Endothelial cell of umbilical vein (primary cell): Measurements from ENCODE around the gene ODF2L. TPM values are rescaled to one million over a fixed set of nuclear protein-coding genes. Genes with fewer than 3 reads are reported as not detected.

ENCODE experiments used
- BruUV-seq: library from RNA; stranded (reverse); fragments of 400-500 nt; replicated peaks from 2 replicates; lab custom pipeline; 2021; lab: Mats Ljungman, UMichigan
- CTCF ChIA-PET: fragments of 300-600, 350-600 bp; sonication (Branson Sonifier 250); formaldehyde crosslinking; loops from one replicate; lab custom pipeline; 2021; ENCODE audit warnings: antibody characterized with exemption, inconsistent platforms; lab: Charles Lee
- POLR2A ChIA-PET: fragments of 300-600, 350-600 bp; sonication (Branson Sonifier 250); formaldehyde crosslinking; loops from one replicate; lab custom pipeline; 2021; ENCODE audit warnings: antibody characterized with exemption, inconsistent platforms; lab: Charles Lee
- DNase-seq: peaks from one replicate; pipeline ENCODE4 v3.0.0-alpha.2; 2011; ENCODE audit warnings: low read depth, low spot score
- FAIRE-seq: peaks from 2 replicates; lab custom pipeline; 2011; peaks lifted over from hg19 to GRCh38; lab: Jason Lieb, UNC
- H2AFZ ChIP-seq: 2 replicates; pipeline ENCODE4 v1.6.0; 2012; ENCODE audit warnings: low read depth, low read length, control low read depth, inconsistent platforms
- H3K27ac ChIP-seq: 2 replicates; pipeline ENCODE4 v1.5.1; 2011; ENCODE audit warnings: low read depth, mild to moderate bottlenecking, control low read depth, low read length, moderate library complexity; ENCODE audit not compliant: insufficient read depth
- H3K27me3 ChIP-seq, 2 experiments: 2 replicates each; pipeline versions ENCODE4 v1.6.0 to v1.6.1; 2011; ENCODE audit warnings: low read length in 2 of 2, mixed read lengths in 1 of 2; ENCODE audit not compliant: control insufficient read depth in 2 of 2, insufficient read depth in 2 of 2
- H3K36me3 ChIP-seq, 2 experiments: 2 replicates in 1 of 2; 3 replicates in 1 of 2; pipeline ENCODE4 v1.5.1; 2011; ENCODE audit warnings: low read length in 2 of 2, mild to moderate bottlenecking in 1 of 2, moderate library complexity in 1 of 2; ENCODE audit not compliant: control insufficient read depth in 2 of 2, insufficient read depth in 2 of 2; ENCODE audit errors: extremely low read depth in 1 of 2
- H3K4me1 ChIP-seq: 3 replicates; pipeline ENCODE4 v1.5.1; 2011; ENCODE audit warnings: mild to moderate bottlenecking, low read length; ENCODE audit not compliant: control insufficient read depth, insufficient read depth; ENCODE audit errors: extremely low read depth
- H3K4me2 ChIP-seq: 2 replicates; pipeline ENCODE4 v1.6.1; 2011; ENCODE audit warnings: low read length, control low read depth, mixed read lengths; ENCODE audit not compliant: insufficient read depth
- H3K4me3 ChIP-seq, 3 experiments: fragments of 200-600 bp in 1 of 3; sonication (generic), shearing (Covaris generic) in 1 of 3; replicated peaks in 1 of 3; 2 replicates each; pipeline ENCODE4 v1.5.1; 2011 to 2016; ENCODE audit warnings: control low read depth in 3 of 3, low read length in 3 of 3, mild to moderate bottlenecking in 2 of 3, inconsistent platforms in 1 of 3, low read depth in 1 of 3, moderate library complexity in 1 of 3; ENCODE audit not compliant: insufficient read depth in 1 of 3
- H3K79me2 ChIP-seq: 2 replicates; pipeline ENCODE4 v1.6.0; 2012; ENCODE audit warnings: low read length, inconsistent platforms; ENCODE audit not compliant: control insufficient read depth, insufficient read depth
- H3K9ac ChIP-seq: replicated peaks from 2 replicates; pipeline ENCODE3; 2011; ENCODE audit warnings: low read length, control low read depth; ENCODE audit not compliant: insufficient read depth; ENCODE audit errors: extremely low read depth
- H3K9me1 ChIP-seq: replicated peaks from 3 replicates; pipeline ENCODE4 v1.6.0; 2011; ENCODE audit warnings: mild to moderate bottlenecking, low read length; ENCODE audit not compliant: control insufficient read depth, insufficient read depth; ENCODE audit errors: extremely low read depth
- H3K9me3 ChIP-seq: replicated peaks from 2 replicates; pipeline ENCODE4 v1.5.1; 2012; ENCODE audit warnings: low read length, inconsistent platforms; ENCODE audit not compliant: control insufficient read depth, insufficient read depth
- H4K20me1 ChIP-seq: replicated peaks from 2 replicates; pipeline ENCODE3; 2011; ENCODE audit warnings: mild to moderate bottlenecking, low read length; ENCODE audit not compliant: control insufficient read depth, insufficient read depth; ENCODE audit errors: extremely low read depth
- EZH2 ChIP-seq: IDR thresholded peaks from 2 replicates; pipeline ENCODE4 v1.6.1; 2012; ENCODE audit warnings: borderline replicate concordance, low read depth, mild to moderate bottlenecking, moderate library complexity, low read length, inconsistent platforms; ENCODE audit not compliant: severe bottlenecking
- FOS ChIP-seq: IDR thresholded peaks from 2 replicates; pipeline ENCODE4 v1.6.1; 2011; ENCODE audit warnings: mild to moderate bottlenecking, low read length, moderate library complexity, borderline replicate concordance; ENCODE audit not compliant: insufficient read depth
- GATA2 ChIP-seq: IDR thresholded peaks from 2 replicates; pipeline ENCODE4 v1.7.0; 2011; ENCODE audit warnings: low read depth, mild to moderate bottlenecking, moderate library complexity, mixed read lengths, low read length; ENCODE audit not compliant: insufficient read length, insufficient read depth
- JUN ChIP-seq: IDR thresholded peaks from 2 replicates; pipeline ENCODE4 v1.6.1; 2011; ENCODE audit warnings: borderline replicate concordance, low read depth; ENCODE audit not compliant: insufficient read length, insufficient read depth
- MYC ChIP-seq: IDR thresholded peaks from one replicate; pipeline ENCODE4 v1.6.1; 2011; ENCODE audit warnings: mild to moderate bottlenecking, low read depth, low read length
- POLR2A ChIP-seq: IDR thresholded peaks from 2 replicates; pipeline ENCODE4 v1.6.1; 2012; ENCODE audit warnings: low read depth, mild to moderate bottlenecking, control low read depth, low read length
- POLR2AphosphoS5 ChIP-seq: IDR thresholded peaks from 2 replicates; pipeline ENCODE4 v1.6.1; 2012; ENCODE audit warnings: low read depth, mild to moderate bottlenecking, control low read depth, low read length, moderate library complexity; ENCODE audit not compliant: insufficient read depth
- dilution Hi-C: fragments of 300-500 bp; cut with MboI; formaldehyde crosslinking; loops from one replicate; pipeline ENCODE4 v1.15.0; 2019; ENCODE audit warnings: low sequenced_read_pairs; ENCODE audit not compliant: extremely low pct_ligation_motif_present
- intact Hi-C: fragments of 100-400 bp; cut with micrococcal nuclease; formaldehyde crosslinking; loops from one replicate; pipeline ENCODE4 v1.10.0; 2022
- polyA plus RNA-seq, 4 experiments: library from polyadenylated mRNA; depleted of rRNA in 3 of 4; stranded (reverse) in 3 of 4; unstranded in 1 of 4; fragments of >200 nt; gene quantifications; 2 replicates each; pipeline versions ENCODE4 v1.2.1 to v1.2.3, GENCODE V29; 2011 to 2012; ENCODE audit warnings: missing spikeins in 1 of 4
- total RNA-seq: library from RNA; stranded (reverse); gene quantifications from 2 replicates; pipeline ENCODE4 v1.2.3, GENCODE V29; 2021
- TF ChIP-seq, protein P1 (sequence below), 2 donors: IDR thresholded peaks; 1 replicate in 1 of 2; 2 replicates in 1 of 2; pipeline ENCODE4 v1.5.1; 2011; ENCODE audit warnings: low read length in 2 of 2, mild to moderate bottlenecking in 2 of 2, moderate library complexity in 2 of 2, control low read depth in 1 of 2, inconsistent platforms in 1 of 2, low read depth in 1 of 2; ENCODE audit not compliant: insufficient read depth in 1 of 2; ENCODE audit errors: extremely low read depth in 1 of 2
- TF ChIP-seq, protein P2 (sequence below): IDR thresholded peaks from 2 replicates; pipeline ENCODE4 v1.6.1; 2011; ENCODE audit not compliant: insufficient read depth, insufficient read length

The ODF2L gene
- total and polyA plus RNA-seq, 2 donors (not counting 3 experiments of a cell fraction or from before 2014, with no cell fraction given), result 9.6 to 74.7 TPM

DNA sequence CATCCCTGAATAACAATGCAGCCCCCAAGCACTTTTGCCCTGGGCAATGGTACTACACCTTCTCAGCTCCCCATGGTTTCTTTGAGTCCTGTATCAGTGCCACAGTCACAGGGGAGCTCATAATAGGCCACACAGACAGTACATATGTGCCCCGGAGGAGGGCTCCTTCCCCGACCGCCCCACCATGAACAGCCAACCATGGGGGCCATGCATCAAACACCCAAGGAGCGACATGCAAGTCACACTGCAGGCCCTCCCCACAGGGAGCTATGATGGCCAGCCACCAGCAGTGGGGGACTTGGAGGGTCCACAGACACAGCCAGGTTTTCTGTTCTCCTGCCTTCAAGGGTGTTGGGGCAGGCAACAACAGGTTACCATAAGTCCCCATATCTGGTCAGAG is 14.8 kb upstream of the ODF2L start:
- Histone ChIP-seq H3K9me3 (no peaks in the 10 kb centered on the region), H3K4me3 (no peak overlapping the region), H3K4me2 (no peak overlapping the region), H3K36me3 (no peaks in the 10 kb centered on the region), H3K4me1 (no peaks in the 10 kb centered on the region), H3K27me3 (peaks cover 0 to 4% of the 10 kb centered on the region in 2 experiments), H2AFZ (no peak overlapping the region), H3K79me2 (no peaks in the 10 kb centered on the region), H3K27ac (no peak overlapping the region), H3K9me1 (no peaks in the 10 kb centered on the region), H4K20me1 (no peaks in the 10 kb centered on the region), H3K9ac (no peak overlapping the region)
- no TSS peak for BruUV-seq
- ChIA-PET POLR2A (no interaction called here), CTCF (no interaction called here)
- DNase-seq (no peak), FAIRE-seq (no peak)
- intact Hi-C loops, result no loop called here
- dilution Hi-C loops, result no loop called here
- no peak for TF ChIP-seq GATA2
- TF ChIP-seq POLR2A, result no peak
- TF ChIP-seq, protein P1, sequence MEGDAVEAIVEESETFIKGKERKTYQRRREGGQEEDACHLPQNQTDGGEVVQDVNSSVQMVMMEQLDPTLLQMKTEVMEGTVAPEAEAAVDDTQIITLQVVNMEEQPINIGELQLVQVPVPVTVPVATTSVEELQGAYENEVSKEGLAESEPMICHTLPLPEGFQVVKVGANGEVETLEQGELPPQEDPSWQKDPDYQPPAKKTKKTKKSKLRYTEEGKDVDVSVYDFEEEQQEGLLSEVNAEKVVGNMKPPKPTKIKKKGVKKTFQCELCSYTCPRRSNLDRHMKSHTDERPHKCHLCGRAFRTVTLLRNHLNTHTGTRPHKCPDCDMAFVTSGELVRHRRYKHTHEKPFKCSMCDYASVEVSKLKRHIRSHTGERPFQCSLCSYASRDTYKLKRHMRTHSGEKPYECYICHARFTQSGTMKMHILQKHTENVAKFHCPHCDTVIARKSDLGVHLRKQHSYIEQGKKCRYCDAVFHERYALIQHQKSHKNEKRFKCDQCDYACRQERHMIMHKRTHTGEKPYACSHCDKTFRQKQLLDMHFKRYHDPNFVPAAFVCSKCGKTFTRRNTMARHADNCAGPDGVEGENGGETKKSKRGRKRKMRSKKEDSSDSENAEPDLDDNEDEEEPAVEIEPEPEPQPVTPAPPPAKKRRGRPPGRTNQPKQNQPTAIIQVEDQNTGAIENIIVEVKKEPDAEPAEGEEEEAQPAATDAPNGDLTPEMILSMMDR (IDR thresholded peaks at IDR 0.05; ENCODE audit: extremely low read depth in 1 of 2, insufficient read depth in 1 of 2, low read depth in 1 of 2, low read length in 2 of 2), result no peak
- no peak for TF ChIP-seq MYC
- TF ChIP-seq, protein P2, sequence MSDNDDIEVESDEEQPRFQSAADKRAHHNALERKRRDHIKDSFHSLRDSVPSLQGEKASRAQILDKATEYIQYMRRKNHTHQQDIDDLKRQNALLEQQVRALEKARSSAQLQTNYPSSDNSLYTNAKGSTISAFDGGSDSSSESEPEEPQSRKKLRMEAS, result no peak
- TF ChIP-seq POLR2AphosphoS5, result no peak
- TF ChIP-seq FOS, result no peak
- no peak for TF ChIP-seq EZH2
- no peak for TF ChIP-seq JUN
